NCI-H1417 (cell line): ENCODE results near the gene TMEM218.

Experiments
- DNase-seq, 3 experiments: peaks; one replicate each; lab custom pipeline; 2025; lab: John Stamatoyannopoulos, UW

TMEM218 gene

DNA sequence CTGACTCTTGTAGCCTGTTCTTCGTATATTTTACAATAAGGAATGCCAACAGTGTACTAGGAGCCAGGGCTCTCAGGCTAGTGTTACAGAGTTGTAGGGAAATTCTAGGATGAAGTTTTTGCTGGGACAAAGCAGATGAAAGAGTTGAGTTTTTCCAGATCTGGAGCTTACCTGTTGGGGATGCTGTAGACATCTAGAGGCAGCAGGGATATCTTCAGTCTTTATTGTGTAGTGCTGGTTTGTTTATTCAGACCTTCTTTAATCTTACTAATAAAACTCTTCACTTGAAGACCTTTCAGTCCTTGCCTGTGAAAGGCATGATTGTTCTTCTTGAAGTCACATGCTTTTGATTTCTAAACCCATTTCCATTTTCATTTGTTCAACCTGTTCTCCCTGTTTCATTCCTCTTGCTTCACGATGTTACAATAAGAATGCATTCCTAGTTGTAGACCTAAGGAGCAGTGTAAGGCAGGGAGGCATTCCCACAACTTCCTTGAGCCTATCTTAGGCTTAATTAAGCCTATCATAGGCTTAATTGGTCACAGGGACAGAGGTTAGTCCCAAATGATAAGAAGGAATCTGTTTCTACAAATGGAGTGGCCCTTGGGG, 56.2 kb downstream of the TMEM218 start:
- DNase-seq = no peak

DNA sequence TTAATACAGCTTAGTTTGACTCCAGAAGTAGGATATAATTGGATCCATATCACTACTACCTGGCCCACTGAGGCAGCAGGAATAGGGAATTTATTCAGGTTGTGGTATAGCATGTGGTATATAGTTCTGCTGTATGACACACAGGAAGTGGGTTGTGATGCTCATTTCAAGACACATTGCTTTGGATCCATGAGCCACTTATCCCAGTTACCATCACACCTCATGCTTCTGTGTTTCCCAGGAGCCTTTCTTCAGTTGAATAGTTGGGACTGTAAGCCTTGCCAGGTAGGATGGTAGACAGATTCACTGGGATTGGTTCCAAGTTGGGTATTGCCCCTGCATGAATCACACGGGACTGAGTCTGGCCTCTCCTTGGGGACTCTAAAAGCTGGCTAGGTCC, 58.3 kb downstream of the TMEM218 start:
- DNase-seq = no peak

DNA sequence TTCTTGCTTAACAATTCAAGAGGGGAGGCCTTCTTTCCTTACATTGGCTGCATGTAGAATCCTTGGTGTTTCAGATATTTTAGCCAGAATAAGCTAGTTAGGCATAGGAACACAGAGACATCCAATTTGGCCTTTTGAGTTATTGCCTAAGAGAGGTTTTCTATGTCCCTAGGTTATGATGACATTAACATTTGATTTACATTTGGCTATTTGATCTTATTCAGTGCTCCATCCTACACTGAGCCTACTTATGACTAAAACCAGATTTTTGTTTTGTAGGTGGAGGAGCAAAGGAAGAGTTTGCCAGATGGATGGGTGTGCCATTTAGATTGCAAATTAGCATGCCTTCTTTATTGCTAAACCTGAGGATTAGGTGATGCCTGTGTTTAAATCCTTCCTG, 59.4 kb downstream of the TMEM218 start:
- DNase-seq = no peak

DNA sequence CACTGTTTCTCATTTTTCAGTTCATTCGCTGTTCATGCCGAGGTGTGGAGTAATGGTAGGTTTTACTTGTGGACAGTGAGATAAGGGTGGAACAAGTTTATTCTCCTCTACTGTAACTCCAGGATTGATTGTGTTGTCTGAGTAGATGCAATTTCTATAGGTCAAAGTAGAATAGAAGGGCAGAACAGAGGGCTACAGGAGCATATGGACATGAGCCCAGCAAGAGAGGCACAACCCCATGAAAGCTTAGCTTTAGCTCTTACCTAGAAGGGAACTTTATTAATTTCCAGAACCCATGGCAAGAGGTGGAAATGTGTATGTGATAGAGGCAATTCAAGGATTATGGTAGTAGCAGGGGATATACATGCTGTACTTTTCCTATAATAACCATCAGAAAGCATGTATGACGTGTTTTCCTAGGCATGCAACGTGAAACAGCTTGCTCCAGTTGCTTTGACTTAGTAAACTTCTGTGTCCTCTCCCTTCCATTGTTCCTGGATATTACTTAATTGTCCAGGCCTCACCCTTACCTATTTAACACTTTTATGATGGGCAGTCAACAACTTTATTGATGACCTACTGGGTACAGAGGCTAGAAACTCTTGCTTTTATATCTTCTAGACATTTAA, 62.1 kb downstream of the TMEM218 start:
- no peak for DNase-seq
